T-helper 1 cell treated with Interleukin-12 subunit alpha and Interleukin-12 subunit beta and Interleukin-4 antibody, amounts not matched to agents 30 ng/mL and 1 ng/mL, for 36 hours (primary cell): ENCODE measurements around the gene SUCLG2. TPM values are rescaled to one million over a fixed set of nuclear protein-coding genes. Genes with fewer than 3 reads are reported as not detected.
"Not testable (repeated sequence)": the region's sequence is repeated elsewhere in the genome, so short reads cannot be mapped to it uniquely, and the experiment has no call there.

ENCODE experiments used
- intact Hi-C: fragments of 100-400 bp; cut with micrococcal nuclease; formaldehyde crosslinking; loops from one replicate; pipeline ENCODE4 v1.15.1; 2024
- total RNA-seq: library from RNA; stranded (reverse); gene quantifications from 2 replicates; pipeline ENCODE4 v1.2.3, GENCODE V29; 2022

The SUCLG2 gene
- total RNA-seq, 1 donor from 2014 or later: 36.4 TPM

DNA sequence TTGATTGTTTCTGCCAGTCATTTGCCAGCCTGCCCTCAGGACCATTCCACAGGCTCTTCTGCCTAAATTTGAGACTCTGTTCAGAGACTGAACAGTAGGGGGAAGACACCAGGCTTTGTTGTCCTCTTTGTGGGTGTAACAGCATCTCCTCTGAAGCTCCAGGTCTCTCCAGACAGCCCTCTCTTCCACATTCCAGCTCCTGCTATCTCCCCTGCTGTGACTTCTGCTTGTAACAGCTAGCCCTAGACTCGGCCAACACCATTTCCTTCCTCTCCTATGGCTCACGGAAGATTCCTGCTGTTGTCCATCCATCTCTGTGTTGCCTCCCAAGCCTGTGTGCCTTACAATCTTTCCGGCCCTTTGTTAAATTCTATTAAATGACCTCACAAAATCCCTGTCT lies 40.2 kb downstream of the SUCLG2 start:
- intact Hi-C loops: no loop called here

- intact Hi-C loops: no loop called here
Observed at GRCh38 chr3:67610458-67610857, 44.0 kb downstream of the SUCLG2 start.

GRCh38 chr3:67609709-67610108 lies 44.7 kb downstream of the SUCLG2 start:
- intact Hi-C loops: no loop called here

DNA sequence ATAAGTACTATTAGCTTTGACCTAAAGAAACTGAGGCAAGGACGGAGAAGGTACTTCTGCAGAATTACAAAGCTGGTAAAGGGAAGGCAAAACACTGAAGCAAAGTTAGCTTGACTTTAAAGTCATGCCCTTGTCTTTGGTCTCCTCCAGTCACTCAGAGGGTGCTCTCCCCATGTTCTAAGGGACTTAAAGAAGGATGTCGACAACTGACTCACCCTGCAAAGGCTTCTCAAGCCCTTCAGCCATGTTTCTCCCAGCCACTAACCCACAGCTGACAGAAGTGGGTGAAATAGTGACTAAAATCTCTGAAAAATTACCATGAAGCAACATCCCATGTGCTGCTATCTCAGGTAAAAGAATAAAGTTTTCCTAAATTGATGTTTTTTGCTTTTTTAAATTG lies 46.4 kb downstream of the SUCLG2 start:
- intact Hi-C loops: no loop called here

DNA sequence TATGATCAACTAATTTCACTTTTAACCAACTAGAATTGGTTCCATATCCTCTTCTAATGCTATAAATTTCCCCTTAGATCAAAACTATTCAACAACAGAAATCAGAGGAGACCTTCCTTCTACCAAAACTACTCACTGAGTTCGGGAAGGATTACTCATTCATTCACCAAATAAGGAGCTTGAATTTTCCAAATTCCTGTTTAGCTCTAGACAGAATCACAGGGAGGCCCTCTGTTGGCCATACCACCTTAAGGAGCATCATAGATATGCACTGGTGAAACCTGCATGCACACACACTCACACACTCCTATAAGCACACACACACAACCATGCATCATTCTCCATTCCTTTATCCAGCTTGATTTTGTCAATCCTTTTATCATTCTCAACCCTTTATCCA lies 49.0 kb downstream of the SUCLG2 start:
- intact Hi-C loops: no loop called here

DNA sequence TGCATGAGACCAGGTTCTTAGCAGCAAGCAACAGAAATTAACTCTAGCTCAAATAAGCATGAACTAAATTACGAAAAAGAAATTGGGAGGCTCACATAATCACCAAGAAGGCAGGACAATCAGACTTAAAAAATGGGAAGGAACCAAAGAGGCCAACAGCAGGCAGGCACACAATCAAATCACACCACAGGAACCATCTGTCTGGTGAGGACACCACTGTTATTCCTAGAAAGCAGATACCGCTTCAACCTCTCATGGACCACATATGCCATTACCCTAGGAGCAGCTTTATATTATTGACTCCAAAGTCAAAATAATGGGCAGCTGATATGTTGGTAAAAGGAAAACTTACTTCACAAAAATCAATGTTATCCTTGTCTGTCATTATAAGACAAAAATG lies 51.6 kb downstream of the SUCLG2 start:
- intact Hi-C loops: loop anchor here (1.0 kb wide), 1 partner anchor 52 kb away; no protein-coding TSS in a partner anchor

- intact Hi-C loops: loop anchor here (1.0 kb wide), 1 partner anchor 53 kb away; no protein-coding TSS in a partner anchor
Observed at GRCh38 chr3:67601919-67602608, 52.3 kb downstream of the SUCLG2 start.

DNA sequence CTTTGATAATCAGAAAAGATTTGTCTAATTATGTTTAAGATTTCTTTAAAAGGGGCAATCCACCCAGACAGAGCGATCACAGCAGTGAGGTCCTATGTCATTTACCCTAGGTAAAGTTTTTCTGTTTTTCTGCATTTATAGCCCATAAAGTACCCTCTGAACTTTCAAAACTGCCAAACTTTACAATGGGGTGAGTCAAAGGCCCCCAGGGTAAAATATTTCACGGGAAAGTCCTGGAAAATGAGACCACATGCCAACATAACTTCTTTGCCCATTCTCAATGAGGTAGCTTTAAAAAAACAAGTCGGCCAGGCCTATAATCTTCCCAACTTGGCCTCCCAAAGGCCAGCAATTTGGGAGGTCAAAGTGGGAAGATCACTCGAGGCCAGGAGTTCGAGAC lies 53.0 kb downstream of the SUCLG2 start:
- intact Hi-C loops: no loop called here

- intact Hi-C loops: no loop called here
Observed at GRCh38 chr3:67599821-67600220, 54.6 kb downstream of the SUCLG2 start.

- intact Hi-C loops: no loop called here
Observed at GRCh38 chr3:67598814-67599556, 55.4 kb downstream of the SUCLG2 start.

GRCh38 chr3:67595424-67595823 lies 59.0 kb downstream of the SUCLG2 start:
- intact Hi-C loops: loop anchor here (2.0 kb wide), 1 partner anchor 195 kb away; no protein-coding TSS in a partner anchor

- intact Hi-C loops: loop anchor here (2.0 kb wide), 1 partner anchor 197 kb away; no protein-coding TSS in a partner anchor
Observed at GRCh38 chr3:67593761-67594234, 60.6 kb downstream of the SUCLG2 start.

DNA sequence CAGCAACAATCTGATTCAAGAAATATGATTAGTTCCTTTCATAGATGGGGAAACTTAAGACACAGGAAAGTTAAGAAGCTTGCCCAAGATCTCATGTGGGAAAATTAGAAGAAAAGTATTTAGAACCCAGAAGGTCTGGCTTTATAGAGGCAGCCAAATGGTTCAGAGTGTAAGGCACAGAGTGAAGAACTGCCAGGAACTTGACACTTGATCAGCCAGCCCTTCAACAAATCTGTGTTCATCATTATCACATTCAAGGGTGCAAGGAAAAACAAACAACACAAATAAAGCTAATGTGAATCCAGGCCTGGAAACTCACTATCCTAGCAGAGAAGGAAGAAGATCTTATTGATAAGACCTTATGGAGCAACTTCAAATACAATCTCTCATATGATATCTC lies 62.4 kb downstream of the SUCLG2 start:
- intact Hi-C loops: no loop called here

DNA sequence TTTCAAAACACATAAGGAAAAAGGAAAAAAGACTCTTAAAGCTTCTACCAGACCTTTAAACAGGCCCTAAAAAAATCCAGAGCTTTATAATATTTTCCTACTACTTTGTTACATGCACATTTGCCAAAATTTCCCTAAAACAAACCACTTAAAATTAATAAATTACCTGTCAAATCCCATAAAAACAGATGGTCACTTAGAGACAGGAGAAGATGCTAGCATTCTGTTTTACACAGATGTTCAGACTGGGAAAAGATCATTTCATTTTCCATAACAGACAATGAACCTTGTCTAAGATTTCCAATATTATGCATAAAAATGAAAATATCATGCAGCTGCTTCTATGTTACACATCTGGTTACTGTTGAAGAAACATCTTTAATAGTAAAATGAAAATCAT lies 66.6 kb downstream of the SUCLG2 start:
- intact Hi-C loops: no loop called here

DNA sequence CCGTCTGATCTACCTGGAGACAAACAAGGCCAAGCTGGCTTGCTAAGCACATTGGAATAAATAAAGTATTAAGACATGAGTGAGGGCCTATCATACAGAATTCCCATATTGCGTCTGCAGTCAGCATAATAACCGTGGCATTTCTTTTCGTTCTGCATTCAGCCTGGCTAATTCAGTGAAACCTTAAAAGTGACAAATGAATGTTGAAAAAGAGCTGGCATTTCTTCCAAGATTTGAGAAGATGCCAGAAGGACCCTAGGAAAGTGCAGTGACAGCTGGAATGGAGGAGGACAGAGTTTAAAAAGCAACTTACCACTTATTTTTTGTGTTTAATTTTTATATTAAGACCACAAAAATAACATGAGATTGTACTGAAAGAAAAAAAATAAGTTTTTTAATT lies 67.1 kb downstream of the SUCLG2 start:
- intact Hi-C loops: no loop called here

- intact Hi-C loops: not testable (repeated sequence)
Observed at GRCh38 chr3:67584608-67585007, 69.8 kb downstream of the SUCLG2 start.

- intact Hi-C loops: no loop called here
Observed at GRCh38 chr3:67580430-67581000, 73.9 kb downstream of the SUCLG2 start.

DNA sequence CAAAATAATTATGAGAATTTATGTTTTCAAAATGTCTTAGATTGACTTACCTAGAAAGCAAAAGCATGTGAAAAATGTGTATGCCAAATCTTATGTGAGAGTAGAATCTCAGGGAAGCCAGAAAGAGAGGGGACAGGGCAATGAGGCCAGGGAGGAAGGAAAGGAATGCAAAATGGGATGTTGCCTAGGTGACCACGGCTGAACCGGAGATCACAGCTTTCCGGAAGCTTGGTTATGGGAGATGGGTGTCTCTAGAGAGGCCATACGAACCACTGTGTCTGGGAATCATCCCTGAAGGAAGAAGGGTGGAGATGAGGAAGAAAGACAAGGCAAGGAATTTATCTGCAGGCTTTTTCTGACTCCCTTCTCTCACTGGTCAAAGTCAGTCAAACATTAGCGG lies 76.0 kb downstream of the SUCLG2 start:
- intact Hi-C loops: no loop called here

DNA sequence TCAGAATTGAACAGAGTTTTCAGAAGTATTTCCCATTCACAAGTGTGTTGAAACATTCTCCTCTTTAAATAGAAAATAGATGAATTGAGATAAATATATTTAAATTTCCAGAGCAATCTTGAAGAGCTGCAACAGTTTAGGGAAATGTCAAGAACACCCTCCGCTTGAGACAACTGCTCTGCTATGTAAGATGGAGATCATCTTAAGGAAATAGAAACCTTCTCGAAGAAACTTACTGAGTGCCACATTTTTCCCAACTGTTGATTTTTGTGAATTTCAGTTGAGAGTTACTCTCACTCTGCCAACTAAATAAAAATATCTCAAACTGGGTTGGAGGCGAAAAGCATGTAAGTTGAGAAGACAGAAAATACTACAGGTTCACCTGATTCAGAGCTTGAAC lies 78.0 kb downstream of the SUCLG2 start:
- intact Hi-C loops: no loop called here

DNA sequence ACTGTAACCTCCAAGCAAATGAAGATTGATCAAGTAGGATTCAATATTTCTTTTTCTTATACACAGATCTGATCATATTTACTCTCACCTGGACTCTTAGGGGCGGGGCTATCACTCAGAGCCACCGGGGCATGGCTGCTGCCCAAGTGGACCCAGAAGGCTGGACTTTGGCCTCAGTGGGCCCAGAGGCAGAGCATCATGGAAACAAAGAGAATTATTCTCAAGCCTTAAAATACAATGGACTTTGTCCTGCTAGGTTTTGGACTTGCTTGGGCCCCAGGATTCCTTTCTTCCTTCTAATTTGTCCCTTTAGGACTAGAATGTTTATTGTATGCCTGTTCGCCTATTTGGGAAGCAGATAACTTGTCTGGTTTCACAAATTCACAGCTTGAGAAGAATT lies 85.1 kb downstream of the SUCLG2 start:
- intact Hi-C loops: no loop called here

DNA sequence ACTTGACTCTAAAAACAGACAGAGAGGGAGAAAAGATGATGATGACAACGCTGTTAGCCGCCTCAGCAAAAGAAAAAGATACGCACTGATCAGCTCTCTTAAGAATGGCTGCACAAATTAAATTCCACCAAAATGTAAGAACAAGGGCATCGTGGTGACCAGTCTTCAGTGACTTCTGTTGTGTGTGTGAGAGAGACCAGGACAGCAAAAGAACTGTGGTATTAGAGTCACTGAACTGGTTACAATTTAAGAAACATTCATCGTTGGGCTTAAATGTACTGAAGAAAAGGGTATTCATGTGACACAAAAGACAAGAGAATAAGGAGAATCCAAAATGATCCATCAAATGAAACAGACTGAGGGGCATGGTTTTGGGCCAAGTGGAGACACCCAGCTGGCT lies 86.5 kb downstream of the SUCLG2 start:
- intact Hi-C loops: no loop called here

- intact Hi-C loops: no loop called here
Observed at GRCh38 chr3:67564973-67565372, 89.4 kb downstream of the SUCLG2 start.
